ENCODE data around the gene TNFAIP8L1. TPM values are rescaled to one million over a fixed set of nuclear protein-coding genes. Genes with fewer than 3 reads are reported as not detected.

Gene TNFAIP8L1
- total RNA-seq, 4 donors from 2014 or later, result 7.3 to 8.8 (median 8.4) TPM

DNA sequence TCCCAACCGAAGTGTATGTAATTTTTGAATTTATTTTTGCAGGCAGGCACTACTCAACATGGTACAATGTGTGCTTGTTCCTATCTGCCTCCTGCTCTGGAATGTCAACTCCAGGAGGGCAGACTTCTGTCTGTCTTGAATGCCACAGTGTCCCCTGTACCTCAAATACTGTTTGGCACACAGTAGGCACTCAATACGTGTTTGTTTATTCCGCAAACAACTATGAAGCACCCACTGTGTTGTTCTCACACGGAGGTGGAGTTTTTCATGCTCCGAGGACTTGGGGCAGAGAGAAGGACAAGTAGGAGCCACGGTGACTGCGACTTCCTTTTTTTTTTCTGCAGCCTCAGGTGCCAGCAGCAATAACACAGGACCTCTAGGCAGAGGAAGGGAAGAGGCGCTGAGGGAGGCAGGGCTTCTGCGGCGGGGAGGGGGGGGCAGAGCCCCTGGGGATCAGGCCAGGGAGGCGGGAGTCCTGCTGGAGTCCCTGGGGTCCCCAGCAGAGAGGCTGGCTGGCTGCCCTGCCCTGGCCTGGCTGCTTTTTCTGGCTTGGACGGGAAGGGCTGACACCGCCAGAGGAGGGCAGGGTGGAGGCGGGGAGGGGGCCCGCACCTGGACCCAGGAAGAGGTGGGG lies 29.3 kb upstream of the TNFAIP8L1 start:
- Histone ChIP-seq H3K36me3 (no peaks in the 10 kb centered on the region), H3K4me1 (peaks cover 0 to 17% (median 3%) of the 10 kb centered on the region in 4 donors), H3K9me3 (no peaks in the 10 kb centered on the region), H3K27ac (no peak overlapping the region), H3K4me3 (no peak overlapping the region), H3K27me3 (peaks cover 0 to 34% of the 10 kb centered on the region in 2 donors)
- WGBS, 2 donors, result 8 to 20% methylated on average over 15 of the region's 15 CpGs
- DNase-seq (ENCODE audit: low spot score in 2 of 2), result no peak
- TF ChIP-seq EP300 (IDR thresholded peaks at IDR 0.05) (no peak), POLR2A (IDR thresholded peaks at IDR 0.05) (no peak)
- TF ChIP-seq, protein P1, sequence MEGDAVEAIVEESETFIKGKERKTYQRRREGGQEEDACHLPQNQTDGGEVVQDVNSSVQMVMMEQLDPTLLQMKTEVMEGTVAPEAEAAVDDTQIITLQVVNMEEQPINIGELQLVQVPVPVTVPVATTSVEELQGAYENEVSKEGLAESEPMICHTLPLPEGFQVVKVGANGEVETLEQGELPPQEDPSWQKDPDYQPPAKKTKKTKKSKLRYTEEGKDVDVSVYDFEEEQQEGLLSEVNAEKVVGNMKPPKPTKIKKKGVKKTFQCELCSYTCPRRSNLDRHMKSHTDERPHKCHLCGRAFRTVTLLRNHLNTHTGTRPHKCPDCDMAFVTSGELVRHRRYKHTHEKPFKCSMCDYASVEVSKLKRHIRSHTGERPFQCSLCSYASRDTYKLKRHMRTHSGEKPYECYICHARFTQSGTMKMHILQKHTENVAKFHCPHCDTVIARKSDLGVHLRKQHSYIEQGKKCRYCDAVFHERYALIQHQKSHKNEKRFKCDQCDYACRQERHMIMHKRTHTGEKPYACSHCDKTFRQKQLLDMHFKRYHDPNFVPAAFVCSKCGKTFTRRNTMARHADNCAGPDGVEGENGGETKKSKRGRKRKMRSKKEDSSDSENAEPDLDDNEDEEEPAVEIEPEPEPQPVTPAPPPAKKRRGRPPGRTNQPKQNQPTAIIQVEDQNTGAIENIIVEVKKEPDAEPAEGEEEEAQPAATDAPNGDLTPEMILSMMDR (IDR thresholded peaks at IDR 0.05), result no peak

DNA sequence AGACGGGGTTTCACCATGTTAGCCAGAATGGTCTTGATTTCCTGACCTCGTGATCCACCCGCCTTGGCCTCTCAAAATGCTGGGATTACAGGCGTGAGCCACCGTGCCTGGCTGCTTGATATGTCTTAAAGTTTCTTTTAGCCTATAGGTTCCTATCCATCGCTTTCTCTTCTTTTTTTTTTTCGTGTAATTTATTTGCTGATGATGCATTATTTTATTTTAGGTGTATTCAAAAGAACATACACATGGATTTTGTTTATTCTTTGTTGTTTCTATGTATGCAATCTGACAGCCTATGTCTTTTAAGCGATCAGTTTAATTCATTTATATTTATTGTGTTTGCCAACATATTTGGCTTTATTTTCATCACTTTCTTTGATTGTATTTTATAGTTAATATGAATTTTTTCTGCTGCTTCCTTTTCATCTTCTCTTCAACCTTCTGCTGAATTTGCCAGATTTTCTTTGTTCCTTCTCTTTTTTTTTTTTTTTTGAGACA lies 26.0 kb upstream of the TNFAIP8L1 start:
- Histone ChIP-seq H3K4me3 (no peak overlapping the region), H3K36me3 (no peaks in the 10 kb centered on the region), H3K4me1 (peaks cover 0 to 9% (median 0%) of the 10 kb centered on the region in 4 donors), H3K27ac (no peak overlapping the region), H3K27me3 (peaks cover 0 to 12% of the 10 kb centered on the region in 2 donors), H3K9me3 (no peaks in the 10 kb centered on the region)
- WGBS, 2 donors, result 91 to 93% methylated on average over 8 of the region's 8 CpGs
- no peak for DNase-seq (ENCODE audit: low spot score in 2 of 2)
- TF ChIP-seq EP300 (IDR thresholded peaks at IDR 0.05), result no peak
- TF ChIP-seq, protein P1 (IDR thresholded peaks at IDR 0.05), result no peak
- TF ChIP-seq POLR2A (IDR thresholded peaks at IDR 0.05), result no peak

DNA sequence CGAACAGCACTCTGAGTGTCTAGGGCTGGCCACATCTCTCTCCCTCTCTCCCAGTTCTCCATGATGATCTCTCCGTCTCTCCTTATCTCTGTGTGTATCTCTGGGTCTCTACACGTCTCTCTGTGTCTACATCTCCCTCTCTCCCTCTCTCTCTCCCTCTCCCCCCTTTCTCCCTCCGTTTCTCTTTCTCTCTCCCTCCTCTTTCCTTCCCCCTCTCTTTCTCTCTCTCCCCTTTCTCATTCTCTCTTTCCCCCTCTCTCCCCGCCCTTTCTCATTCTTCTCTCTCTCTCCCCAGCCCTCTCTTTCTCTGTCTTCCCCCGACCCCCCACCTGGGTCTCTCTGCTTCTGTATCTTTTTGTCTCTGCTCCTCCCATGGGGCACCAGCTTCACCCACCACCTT lies 21.3 kb upstream of the TNFAIP8L1 start:
- Histone ChIP-seq H3K36me3 (no peaks in the 10 kb centered on the region), H3K4me3 (no peak overlapping the region), H3K9me3 (no peaks in the 10 kb centered on the region), H3K27ac (no peak overlapping the region), H3K27me3 (peaks cover 0 to 35% of the 10 kb centered on the region in 2 donors), H3K4me1 (no peaks in the 10 kb centered on the region)
- WGBS, 2 donors, result 41 to 47% methylated on average over 6 of the region's 6 CpGs
- no peak for DNase-seq (ENCODE audit: low spot score in 2 of 2)
- TF ChIP-seq EP300 (IDR thresholded peaks at IDR 0.05), result no peak

DNA sequence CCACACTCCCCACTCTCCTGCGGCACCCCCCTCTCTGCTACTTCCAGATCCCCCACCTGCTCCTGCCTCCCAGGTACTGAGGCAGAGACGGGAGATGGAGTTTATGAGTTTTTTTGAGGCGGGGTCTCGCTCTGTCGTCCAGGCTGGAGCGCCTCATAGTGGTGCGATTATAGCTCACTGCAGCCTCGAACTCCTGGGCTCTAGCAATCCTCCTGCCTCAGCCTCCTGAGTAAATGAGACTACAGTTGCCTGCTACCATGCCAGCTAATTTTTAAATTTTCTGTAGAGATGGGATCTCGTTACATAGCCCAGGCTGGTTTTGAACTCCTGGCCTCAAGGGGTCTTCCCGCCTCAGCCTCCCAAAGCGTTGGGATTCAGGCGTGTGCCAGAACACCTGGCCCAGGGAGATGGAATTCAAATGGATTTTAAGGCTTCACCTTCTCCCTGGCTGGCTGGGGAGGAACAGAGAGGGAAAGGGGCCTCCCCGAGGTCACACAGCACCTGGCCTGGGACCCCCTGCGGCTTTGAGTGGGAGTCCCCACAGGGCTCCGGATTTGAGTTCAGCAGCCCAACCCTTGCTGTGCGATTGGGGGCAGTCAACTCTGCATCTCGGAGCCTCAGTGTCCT lies 19.5 kb upstream of the TNFAIP8L1 start:
- DNase-seq (ENCODE audit: low spot score in 2 of 2), result no peak
- Histone ChIP-seq H3K9me3 (no peaks in the 10 kb centered on the region), H3K27me3 (peaks cover 0 to 41% of the 10 kb centered on the region in 2 donors), H3K27ac (no peak overlapping the region), H3K4me3 (no peak overlapping the region), H3K36me3 (no peaks in the 10 kb centered on the region), H3K4me1 (no peaks in the 10 kb centered on the region)
- 74 to 75% methylated on average over 15 to 17 of the region's 17 CpGs for WGBS, 2 donors
- TF ChIP-seq, protein P1 (IDR thresholded peaks at IDR 0.05), result no peak
- no peak for TF ChIP-seq EP300 (IDR thresholded peaks at IDR 0.05)
- TF ChIP-seq POLR2A (IDR thresholded peaks at IDR 0.05), result no peak

DNA sequence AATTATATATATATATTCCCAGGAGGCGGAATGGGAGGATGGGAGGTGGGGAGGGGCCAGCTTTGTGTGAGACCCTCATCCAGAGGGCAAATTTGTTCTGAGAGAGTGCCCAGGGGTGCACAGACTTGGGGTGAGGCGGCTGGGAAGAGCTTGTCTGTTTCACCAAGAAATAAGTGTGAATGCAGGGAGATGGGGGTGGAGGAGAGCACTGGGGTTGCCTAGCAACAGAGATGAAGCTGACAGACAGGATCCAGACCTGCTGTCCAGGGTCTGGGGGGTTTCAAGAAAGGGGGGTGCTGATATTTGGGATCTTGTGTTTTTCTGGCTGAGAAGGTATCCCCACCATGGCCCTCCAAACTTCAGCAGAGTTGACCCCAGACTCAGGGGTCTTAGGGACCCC lies 18.6 kb upstream of the TNFAIP8L1 start:
- no peaks in the 10 kb centered on the region for H3K36me3 ChIP-seq
- H3K9me3 ChIP-seq, result no peaks in the 10 kb centered on the region
- no peak for DNase-seq (ENCODE audit: low spot score in 2 of 2)
- H3K4me3 ChIP-seq, result no peak overlapping the region
- peaks cover 0 to 41% of the 10 kb centered on the region in 2 donors for H3K27me3 ChIP-seq
- no peaks in the 10 kb centered on the region for H3K4me1 ChIP-seq
- TF ChIP-seq, protein P1 (IDR thresholded peaks at IDR 0.05), result no peak
- TF ChIP-seq EP300 (IDR thresholded peaks at IDR 0.05), result no peak
- no peak for TF ChIP-seq POLR2A (IDR thresholded peaks at IDR 0.05)
- no peak overlapping the region for H3K27ac ChIP-seq
- WGBS, 2 donors, result 64 to 66% methylated on average over 2 of the region's 2 CpGs

Measured in tibial nerve (tissue), 4 donors.